Neural cell (in vitro differentiated cells): Measurements from ENCODE around the gene HOOK1. TPM values are rescaled to one million over a fixed set of nuclear protein-coding genes. Genes with fewer than 3 reads are reported as not detected.
"Not testable (repeated sequence)": the region's sequence is repeated elsewhere in the genome, so short reads cannot be mapped to it uniquely, and the experiment has no call there.

Experiments used
- H2AFZ ChIP-seq: fragments of 200-600, 300-800 bp; sonication (generic), shearing (Covaris generic); 2 replicates; pipeline ENCODE4 v1.6.0; 2014; ENCODE audit warnings: low read depth, mild to moderate bottlenecking, antibody characterized with exemption, low read length, moderate library complexity
- H3F3A ChIP-seq: fragments of 200-600 bp; shearing (Covaris generic); 2 replicates; pipeline ENCODE4 v1.6.1; 2016; ENCODE audit warnings: mild to moderate bottlenecking, moderate library complexity, mixed read lengths, antibody characterized with exemption, low read length; ENCODE audit not compliant: insufficient read depth, poor library complexity, severe bottlenecking
- H3K27ac ChIP-seq: fragments of 200-600, 300-800 bp; sonication (generic), shearing (Covaris generic); 2 replicates; pipeline ENCODE4 v1.5.1; 2014; ENCODE audit warnings: mild to moderate bottlenecking, low read length, moderate library complexity
- H3K27me3 ChIP-seq: fragments of 300-800, 200-600 bp; sonication (generic), shearing (Covaris generic); 2 replicates; pipeline ENCODE4 v1.6.0; 2014; ENCODE audit warnings: mild to moderate bottlenecking, low read depth, low read length, moderate library complexity; ENCODE audit not compliant: insufficient read depth
- H3K36me3 ChIP-seq: fragments of 300-800, 200-600 bp; sonication (generic), shearing (Covaris generic); 2 replicates; pipeline ENCODE4 v1.5.1; 2014; ENCODE audit warnings: mild to moderate bottlenecking, antibody characterized with exemption, low read length, moderate library complexity; ENCODE audit not compliant: insufficient read depth
- H3K4me2 ChIP-seq: fragments of 300-800, 200-600 bp; sonication (generic), shearing (Covaris generic); 2 replicates; pipeline ENCODE4 v1.6.0; 2014; ENCODE audit warnings: mild to moderate bottlenecking, low read length
- H3K4me3 ChIP-seq: fragments of 300-800, 200-600 bp; sonication (generic), shearing (Covaris generic); 2 replicates; pipeline ENCODE4 v1.5.1; 2014; ENCODE audit warnings: mild to moderate bottlenecking, low read length, moderate library complexity
- H3K79me2 ChIP-seq: fragments of 200-600 bp; shearing (Covaris generic); replicated peaks from 2 replicates; pipeline ENCODE4 v1.6.0; 2014; ENCODE audit warnings: mild to moderate bottlenecking, low read length, moderate library complexity; ENCODE audit not compliant: insufficient read depth
- H3K9ac ChIP-seq: fragments of 300-800, 200-600 bp; sonication (generic), shearing (Covaris generic); 2 replicates; pipeline ENCODE4 v1.6.1; 2016; ENCODE audit warnings: mild to moderate bottlenecking, low read length, mixed read lengths
- H3K9me2 ChIP-seq: fragments of 200-600 bp; shearing (Covaris generic); 2 replicates; pipeline ENCODE4 v1.6.1; 2016; ENCODE audit warnings: mild to moderate bottlenecking, low read length, mixed read lengths; ENCODE audit not compliant: insufficient read depth
- H3K9me3 ChIP-seq: fragments of 200-600, 300-800 bp; sonication (generic), shearing (Covaris generic); 2 replicates; pipeline ENCODE4 v1.6.1; 2016; ENCODE audit warnings: mild to moderate bottlenecking, mixed run types, low read length, moderate library complexity, mixed read lengths
- H4K20me1 ChIP-seq: fragments of 200-600 bp; shearing (Covaris generic); 2 replicates; pipeline ENCODE4 v1.6.1; 2016; ENCODE audit warnings: mild to moderate bottlenecking, mixed run types; ENCODE audit not compliant: insufficient read depth
- EP300 ChIP-seq: fragments of 450-650 bp; conservative IDR thresholded peaks from 2 replicates; pipeline ENCODE4 v1.6.1; 2014; ENCODE audit warnings: antibody characterized with exemption, mild to moderate bottlenecking, moderate library complexity; ENCODE audit not compliant: poor library complexity, severe bottlenecking
- EZH2 ChIP-seq: fragments of 200-600, 300-800 bp; shearing (Covaris generic), sonication (generic); IDR thresholded peaks from 2 replicates; pipeline ENCODE4 v1.6.1; 2014; ENCODE audit warnings: antibody characterized with exemption, low read length, borderline replicate concordance, mild to moderate bottlenecking; ENCODE audit not compliant: insufficient read depth, poor library complexity, severe bottlenecking
- MXI1 ChIP-seq: fragments of 450-650 bp; conservative IDR thresholded peaks from 2 replicates; pipeline ENCODE4 v1.6.1; 2014; ENCODE audit warnings: antibody characterized with exemption, mild to moderate bottlenecking; ENCODE audit not compliant: poor library complexity, severe bottlenecking
- POLR2AphosphoS5 ChIP-seq: IDR thresholded peaks from 2 replicates; pipeline ENCODE4 v1.6.1; 2012
- RAD21 ChIP-seq: fragments of 450-650 bp; conservative IDR thresholded peaks from 2 replicates; pipeline ENCODE4 v1.6.1; 2014; ENCODE audit warnings: antibody characterized with exemption, mild to moderate bottlenecking, moderate library complexity
- SMC3 ChIP-seq: fragments of 450-650 bp; conservative IDR thresholded peaks from 2 replicates; pipeline ENCODE4 v1.6.1; 2014; ENCODE audit warnings: antibody characterized with exemption, mild to moderate bottlenecking, moderate library complexity; ENCODE audit not compliant: poor library complexity
- TAF1 ChIP-seq: IDR thresholded peaks from 2 replicates; pipeline ENCODE4 v1.6.1; 2012; ENCODE audit warnings: low read depth
- polyA plus RNA-seq: library from polyadenylated mRNA; depleted of rRNA; stranded (reverse); fragments of >200 nt; gene quantifications from 2 replicates; pipeline ENCODE4 v1.2.3, GENCODE V29; 2014
- TF ChIP-seq, protein P1 (sequence below): IDR thresholded peaks from 2 replicates; pipeline ENCODE4 v1.6.1; 2012; ENCODE audit warnings: borderline replicate concordance
- TF ChIP-seq, protein P2 (sequence below): fragments of 450-650 bp; IDR thresholded peaks from 2 replicates; pipeline ENCODE4 v1.5.1; 2014; ENCODE audit warnings: antibody characterized with exemption, mild to moderate bottlenecking, moderate library complexity; ENCODE audit not compliant: poor library complexity, severe bottlenecking

HOOK1 gene
- polyA plus RNA-seq, 1 donor from 2014 or later, result 27.5 TPM

DNA sequence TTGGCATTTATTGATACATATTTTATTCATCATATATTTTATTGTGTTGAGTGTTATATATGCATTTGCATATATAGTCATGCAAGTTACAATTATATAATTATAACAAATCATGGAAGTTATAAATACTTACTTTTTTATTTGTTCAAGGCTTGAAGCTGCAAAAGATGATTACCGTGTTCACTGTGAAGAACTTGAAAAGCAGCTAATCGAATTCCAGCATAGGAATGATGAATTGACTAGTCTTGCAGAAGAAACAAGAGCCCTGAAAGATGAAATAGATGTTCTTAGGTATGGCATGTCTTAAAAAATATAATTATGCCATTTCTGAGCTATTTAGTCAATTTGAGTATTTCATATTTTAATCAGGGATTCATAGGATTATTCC, 32.1 kb downstream of the HOOK1 start:
- Histone ChIP-seq H3K9me2 (no peaks in the 10 kb centered on the region), H3K36me3 (peaks cover 3% of the 10 kb centered on the region), H3F3A (no peaks in the 10 kb centered on the region), H3K79me2 (no peaks in the 10 kb centered on the region), H3K4me2 (no peak overlapping the region), H4K20me1 (no peaks in the 10 kb centered on the region), H3K9ac (no peak overlapping the region), H3K9me3 (no peaks in the 10 kb centered on the region), H2AFZ (no peak overlapping the region), H3K4me3 (no peak overlapping the region), H3K27me3 (no peaks in the 10 kb centered on the region), H3K27ac (no peak overlapping the region)
- TF ChIP-seq TAF1, result no peak
- no peak for TF ChIP-seq RAD21
- TF ChIP-seq EP300, result no peak
- no peak for TF ChIP-seq MXI1
- TF ChIP-seq, protein P1, sequence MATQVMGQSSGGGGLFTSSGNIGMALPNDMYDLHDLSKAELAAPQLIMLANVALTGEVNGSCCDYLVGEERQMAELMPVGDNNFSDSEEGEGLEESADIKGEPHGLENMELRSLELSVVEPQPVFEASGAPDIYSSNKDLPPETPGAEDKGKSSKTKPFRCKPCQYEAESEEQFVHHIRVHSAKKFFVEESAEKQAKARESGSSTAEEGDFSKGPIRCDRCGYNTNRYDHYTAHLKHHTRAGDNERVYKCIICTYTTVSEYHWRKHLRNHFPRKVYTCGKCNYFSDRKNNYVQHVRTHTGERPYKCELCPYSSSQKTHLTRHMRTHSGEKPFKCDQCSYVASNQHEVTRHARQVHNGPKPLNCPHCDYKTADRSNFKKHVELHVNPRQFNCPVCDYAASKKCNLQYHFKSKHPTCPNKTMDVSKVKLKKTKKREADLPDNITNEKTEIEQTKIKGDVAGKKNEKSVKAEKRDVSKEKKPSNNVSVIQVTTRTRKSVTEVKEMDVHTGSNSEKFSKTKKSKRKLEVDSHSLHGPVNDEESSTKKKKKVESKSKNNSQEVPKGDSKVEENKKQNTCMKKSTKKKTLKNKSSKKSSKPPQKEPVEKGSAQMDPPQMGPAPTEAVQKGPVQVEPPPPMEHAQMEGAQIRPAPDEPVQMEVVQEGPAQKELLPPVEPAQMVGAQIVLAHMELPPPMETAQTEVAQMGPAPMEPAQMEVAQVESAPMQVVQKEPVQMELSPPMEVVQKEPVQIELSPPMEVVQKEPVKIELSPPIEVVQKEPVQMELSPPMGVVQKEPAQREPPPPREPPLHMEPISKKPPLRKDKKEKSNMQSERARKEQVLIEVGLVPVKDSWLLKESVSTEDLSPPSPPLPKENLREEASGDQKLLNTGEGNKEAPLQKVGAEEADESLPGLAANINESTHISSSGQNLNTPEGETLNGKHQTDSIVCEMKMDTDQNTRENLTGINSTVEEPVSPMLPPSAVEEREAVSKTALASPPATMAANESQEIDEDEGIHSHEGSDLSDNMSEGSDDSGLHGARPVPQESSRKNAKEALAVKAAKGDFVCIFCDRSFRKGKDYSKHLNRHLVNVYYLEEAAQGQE, result no peak
- TF ChIP-seq, protein P2, sequence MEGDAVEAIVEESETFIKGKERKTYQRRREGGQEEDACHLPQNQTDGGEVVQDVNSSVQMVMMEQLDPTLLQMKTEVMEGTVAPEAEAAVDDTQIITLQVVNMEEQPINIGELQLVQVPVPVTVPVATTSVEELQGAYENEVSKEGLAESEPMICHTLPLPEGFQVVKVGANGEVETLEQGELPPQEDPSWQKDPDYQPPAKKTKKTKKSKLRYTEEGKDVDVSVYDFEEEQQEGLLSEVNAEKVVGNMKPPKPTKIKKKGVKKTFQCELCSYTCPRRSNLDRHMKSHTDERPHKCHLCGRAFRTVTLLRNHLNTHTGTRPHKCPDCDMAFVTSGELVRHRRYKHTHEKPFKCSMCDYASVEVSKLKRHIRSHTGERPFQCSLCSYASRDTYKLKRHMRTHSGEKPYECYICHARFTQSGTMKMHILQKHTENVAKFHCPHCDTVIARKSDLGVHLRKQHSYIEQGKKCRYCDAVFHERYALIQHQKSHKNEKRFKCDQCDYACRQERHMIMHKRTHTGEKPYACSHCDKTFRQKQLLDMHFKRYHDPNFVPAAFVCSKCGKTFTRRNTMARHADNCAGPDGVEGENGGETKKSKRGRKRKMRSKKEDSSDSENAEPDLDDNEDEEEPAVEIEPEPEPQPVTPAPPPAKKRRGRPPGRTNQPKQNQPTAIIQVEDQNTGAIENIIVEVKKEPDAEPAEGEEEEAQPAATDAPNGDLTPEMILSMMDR, result no peak
- no peak for TF ChIP-seq SMC3
- TF ChIP-seq POLR2AphosphoS5, result no peak
- no peak for TF ChIP-seq EZH2

DNA sequence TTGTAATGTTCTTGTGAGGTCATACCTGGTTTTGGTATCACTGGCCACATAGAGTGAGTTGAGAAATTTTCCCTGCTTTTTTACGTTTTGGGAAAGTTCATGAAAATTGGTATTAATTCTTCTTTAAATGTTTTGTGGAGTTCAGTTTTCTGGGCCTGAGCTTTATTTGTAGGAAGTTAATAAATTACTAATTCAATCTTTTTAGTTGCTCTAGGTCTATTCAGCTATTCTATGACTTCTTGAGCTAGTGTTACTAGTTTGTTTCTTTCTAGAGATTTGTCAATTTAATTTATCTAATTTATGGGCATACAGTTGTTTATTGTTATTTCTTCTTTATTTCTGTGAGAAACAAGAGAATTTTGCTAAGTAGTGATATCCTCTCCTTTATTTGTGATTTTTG, 37.4 kb downstream of the HOOK1 start:
- Histone ChIP-seq H3K4me2 (no peak overlapping the region), H3K27ac (no peak overlapping the region), H3K4me3 (no peak overlapping the region), H3F3A (no peaks in the 10 kb centered on the region), H3K9me3 (no peaks in the 10 kb centered on the region), H3K9ac (no peak overlapping the region), H3K79me2 (no peaks in the 10 kb centered on the region), H4K20me1 (no peaks in the 10 kb centered on the region), H3K27me3 (no peaks in the 10 kb centered on the region), H2AFZ (no peak overlapping the region), H3K36me3 (peaks cover 3% of the 10 kb centered on the region), H3K9me2 (no peaks in the 10 kb centered on the region)
- TF ChIP-seq, protein P2, result no peak
- TF ChIP-seq SMC3, result no peak
- TF ChIP-seq POLR2AphosphoS5, result no peak
- no peak for TF ChIP-seq EP300
- TF ChIP-seq, protein P1, result no peak
- TF ChIP-seq RAD21, result no peak
- TF ChIP-seq EZH2, result no peak
- no peak for TF ChIP-seq MXI1
- TF ChIP-seq TAF1, result no peak

DNA sequence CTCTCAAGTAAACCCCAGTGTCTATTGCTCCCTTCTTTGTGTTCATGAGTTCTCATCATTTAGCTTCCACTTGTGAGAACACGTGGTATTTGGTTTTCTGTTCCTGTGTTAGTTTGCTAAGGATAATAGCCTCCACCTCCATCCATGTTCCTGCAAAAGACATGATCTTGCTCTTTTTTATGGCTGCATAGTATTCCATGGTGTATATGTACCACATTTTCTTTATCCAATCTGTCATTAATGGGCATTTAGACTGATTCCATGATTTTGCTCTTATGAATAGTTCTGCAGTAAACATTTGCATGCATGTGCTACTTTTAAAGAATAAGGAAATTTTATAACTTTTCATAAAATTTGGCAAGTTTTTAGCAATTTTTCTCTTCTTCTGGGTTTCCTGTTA, 40.5 kb downstream of the HOOK1 start:
- H3K4me2 ChIP-seq, H3K27me3 ChIP-seq, H4K20me1 ChIP-seq, H2AFZ ChIP-seq, H3K4me3 ChIP-seq, H3K79me2 ChIP-seq, H3F3A ChIP-seq, H3K9ac ChIP-seq, H3K27ac ChIP-seq, H3K36me3 ChIP-seq, H3K9me3 ChIP-seq, H3K9me2 ChIP-seq: not testable (repeated sequence)
